IgD-negative memory B cell (primary cell): ENCODE measurements around the gene FOXP4. TPM values are rescaled to one million over a fixed set of nuclear protein-coding genes. Genes with fewer than 3 reads are reported as not detected.
A peak's percentile ranks its signal among the peaks of the same experiment; 100 is the strongest.

Experiments used
- H3K27ac Mint-ChIP-seq, 3 donors: one replicate each; pipeline ENCODE4 v1.8.0; 2020 to 2022; ENCODE audit warnings: mild to moderate bottlenecking in 3 of 3, mixed read lengths in 3 of 3, moderate library complexity in 1 of 3
- H3K27me3 Mint-ChIP-seq: one replicate; pipeline ENCODE4 v1.8.0; 2021; ENCODE audit warnings: mixed read lengths
- H3K36me3 Mint-ChIP-seq: one replicate; pipeline ENCODE4 v1.8.0; 2020; ENCODE audit warnings: mild to moderate bottlenecking, mixed read lengths
- H3K4me1 Mint-ChIP-seq, 3 donors: one replicate each; pipeline ENCODE4 v1.8.0; 2020 to 2022; ENCODE audit warnings: mixed read lengths in 3 of 3, mild to moderate bottlenecking in 1 of 3
- H3K4me3 Mint-ChIP-seq, 4 donors: one replicate each; pipeline ENCODE4 v1.8.0; 2020 to 2022; ENCODE audit warnings: mild to moderate bottlenecking in 4 of 4, mixed read lengths in 4 of 4, moderate library complexity in 3 of 4
- H3K9me3 Mint-ChIP-seq, 3 donors: one replicate each; pipeline ENCODE4 v1.8.0; 2020 to 2021; ENCODE audit warnings: mixed read lengths in 3 of 3, mild to moderate bottlenecking in 1 of 3
- polyA plus RNA-seq: library from polyadenylated mRNA; unstranded; fragments of 300-500 nt; fragmentation: Illumina TruSeq; gene quantifications from one replicate; pipeline ENCODE4 v1.2.3, GENCODE V29; 2021

The FOXP4 gene
- polyA plus RNA-seq, 1 donor from 2014 or later = 2.6 TPM

DNA sequence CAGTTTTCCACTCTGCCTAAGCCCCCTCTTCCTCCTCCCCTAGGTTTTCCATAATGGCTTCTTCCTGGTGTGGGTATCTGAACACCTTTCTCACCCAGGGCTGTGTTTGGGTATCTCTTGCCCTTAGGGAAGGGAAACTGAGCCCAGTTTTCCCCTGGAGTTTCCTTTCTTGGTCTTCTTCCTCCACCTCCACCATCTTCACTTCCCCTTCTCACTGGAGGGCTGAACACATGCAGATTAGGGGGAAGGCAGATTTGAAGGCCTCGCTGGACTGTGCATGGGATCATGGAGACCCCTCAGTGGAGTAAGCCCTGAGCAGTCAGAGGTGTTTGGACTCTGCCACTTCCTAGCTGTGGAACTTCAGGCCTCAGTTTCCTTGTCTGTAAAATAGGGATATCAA lies 27.8 kb downstream of the FOXP4 start:
- peaks cover 2% of the 10 kb centered on the region for H3K36me3 Mint-ChIP-seq
- no peaks in the 10 kb centered on the region for H3K27me3 Mint-ChIP-seq
- no peaks in the 10 kb centered on the region for H3K9me3 Mint-ChIP-seq
- H3K27ac Mint-ChIP-seq = no peak overlapping the region
- no peak overlapping the region for H3K4me3 Mint-ChIP-seq
- peaks cover 10 to 12% (median 11%) of the 10 kb centered on the region in 3 donors for H3K4me1 Mint-ChIP-seq

DNA sequence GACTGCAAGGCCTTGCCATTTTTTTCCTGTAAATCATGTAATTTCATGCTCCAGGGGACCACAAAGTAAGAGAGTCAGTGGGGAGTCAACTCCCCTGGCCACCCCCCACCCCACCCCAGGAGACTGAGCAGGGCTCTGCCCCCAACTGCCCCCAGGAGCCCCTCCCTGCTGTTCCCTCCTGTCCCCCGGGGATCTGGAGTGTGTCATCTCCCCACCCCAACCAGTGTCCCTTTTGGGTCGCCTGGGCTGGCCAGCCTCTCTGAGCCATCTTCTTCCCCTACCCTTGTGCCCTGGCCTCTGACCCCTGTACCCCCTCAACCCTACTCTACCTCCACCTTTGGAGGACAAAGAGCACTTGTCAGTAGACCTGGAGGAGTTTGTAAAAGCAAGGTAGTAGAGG lies 29.4 kb downstream of the FOXP4 start:
- Mint-ChIP-seq H3K4me3 (no peak overlapping the region), H3K9me3 (no peaks in the 10 kb centered on the region), H3K27ac (no peak overlapping the region), H3K36me3 (peaks cover 2% of the 10 kb centered on the region), H3K4me1 (peaks cover 10 to 12% (median 10%) of the 10 kb centered on the region in 3 donors), H3K27me3 (no peaks in the 10 kb centered on the region)

DNA sequence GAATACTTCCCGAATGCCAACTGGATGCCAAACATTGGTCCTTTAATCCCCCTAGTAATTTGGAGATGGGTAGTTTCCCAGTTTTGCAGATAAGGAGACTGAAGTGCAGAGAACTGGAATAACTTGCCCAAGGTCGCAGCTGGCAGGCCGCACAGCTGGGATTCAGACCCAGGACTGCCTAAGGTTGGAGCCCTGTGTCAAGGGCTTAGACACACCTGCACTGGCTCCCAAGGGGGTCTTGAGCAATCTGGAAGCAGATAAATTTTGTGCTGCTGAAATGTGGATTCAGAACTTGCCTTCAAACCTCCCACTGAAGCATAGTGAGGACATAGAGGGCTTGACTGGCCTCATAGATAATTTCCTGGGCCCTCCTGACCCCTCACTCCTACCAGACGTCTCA lies 30.5 kb downstream of the FOXP4 start:
- Mint-ChIP-seq H3K9me3 (no peaks in the 10 kb centered on the region), H3K27ac (peak overlapping the region in 1 of 3 donors; percentile 50), H3K27me3 (no peaks in the 10 kb centered on the region), H3K36me3 (peaks cover 2% of the 10 kb centered on the region), H3K4me1 (peaks cover 9 to 12% (median 10%) of the 10 kb centered on the region in 3 donors), H3K4me3 (no peak overlapping the region)

DNA sequence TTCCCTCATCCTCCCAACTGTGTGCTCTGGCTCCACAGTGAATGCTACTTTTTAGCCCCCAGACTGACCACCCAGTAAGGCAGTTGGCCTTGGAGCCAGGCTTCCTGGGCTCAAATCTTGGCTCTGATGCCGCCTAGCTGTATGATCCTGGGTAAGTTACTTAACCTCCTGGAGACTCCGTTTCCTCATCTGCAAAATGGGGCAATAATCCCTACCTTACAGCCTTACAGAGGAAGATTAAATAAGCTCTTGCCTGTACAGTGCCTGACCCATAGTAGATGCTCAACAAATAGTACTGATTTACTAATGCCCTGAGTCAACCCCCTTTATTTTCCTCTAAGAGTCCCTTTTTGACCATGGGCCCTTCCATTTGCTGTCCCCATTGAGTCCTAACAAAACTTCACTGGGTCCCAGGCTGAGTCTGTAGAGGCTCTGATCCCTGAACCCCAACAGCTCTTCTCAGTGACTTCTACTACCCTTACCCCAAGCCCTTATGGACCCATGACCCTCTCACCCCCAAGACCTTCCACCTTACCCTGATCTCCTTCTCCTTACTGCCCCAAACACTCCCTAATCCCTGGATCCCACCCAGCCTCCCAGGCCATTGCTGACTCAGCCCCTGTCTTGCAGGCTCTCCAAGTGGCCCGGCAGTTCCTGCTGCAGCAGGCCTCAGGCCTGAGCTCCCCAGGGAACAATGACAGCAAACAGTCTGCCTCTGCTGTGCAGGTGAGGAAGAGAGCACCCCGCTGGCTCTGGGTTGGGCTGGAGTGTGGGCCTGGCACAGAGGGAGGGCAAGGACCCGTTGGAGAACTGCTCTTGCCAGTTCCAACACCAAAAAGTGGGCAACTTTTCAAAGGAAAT lies 31.4 kb downstream of the FOXP4 start:
- Mint-ChIP-seq H3K4me3 (no peak overlapping the region), H3K27ac (no peak overlapping the region), H3K4me1 (peaks cover 5 to 10% (median 10%) of the 10 kb centered on the region in 3 donors), H3K9me3 (no peaks in the 10 kb centered on the region), H3K36me3 (peaks cover 2% of the 10 kb centered on the region), H3K27me3 (no peaks in the 10 kb centered on the region)

DNA sequence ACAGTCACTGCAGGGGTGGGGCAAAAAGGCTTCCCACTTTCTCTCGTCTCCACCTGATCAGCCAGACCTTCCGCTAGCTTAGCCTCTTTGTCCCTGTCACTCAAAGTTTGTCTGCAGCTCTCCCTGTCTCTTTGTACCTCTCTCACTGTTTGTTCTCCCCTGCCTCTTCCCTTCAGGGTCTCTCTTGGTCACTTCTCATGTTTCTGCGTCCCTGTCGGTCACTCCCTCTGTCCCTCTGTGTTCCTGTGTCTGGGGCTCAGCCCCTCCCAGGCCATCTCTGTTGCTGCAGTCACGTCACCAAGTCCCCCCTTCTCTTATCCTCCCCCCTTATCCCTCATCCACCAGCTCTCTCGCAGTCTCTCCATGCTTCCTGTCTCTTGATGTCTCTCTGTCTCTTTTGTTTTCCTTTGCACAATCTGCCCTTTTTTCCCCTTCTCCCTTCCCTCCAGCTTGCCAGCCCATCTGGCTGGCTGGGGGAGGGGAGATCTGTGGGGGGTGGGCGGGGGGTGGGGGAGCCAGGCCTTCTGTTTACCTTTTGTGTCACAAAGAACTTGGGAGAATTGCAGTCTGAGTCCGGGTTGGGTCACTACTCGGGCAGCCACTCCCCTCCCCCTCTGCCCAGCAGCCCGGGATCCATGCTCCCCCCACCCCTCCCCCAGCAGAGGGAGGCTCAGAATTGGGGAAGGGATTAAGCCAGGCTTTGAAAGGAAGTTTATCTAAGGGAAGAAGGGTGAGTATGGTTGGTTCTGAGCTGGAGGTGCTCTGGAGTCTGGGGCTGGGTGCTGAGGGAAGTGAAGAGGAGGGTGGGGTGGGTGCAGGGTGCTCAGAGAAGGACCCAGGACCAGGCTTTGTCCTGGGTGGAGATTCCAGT lies 32.3 kb downstream of the FOXP4 start:
- Mint-ChIP-seq H3K36me3 (no peaks in the 10 kb centered on the region), H3K4me1 (peaks cover 2 to 10% (median 2%) of the 10 kb centered on the region in 3 donors), H3K4me3 (no peak overlapping the region), H3K27ac (no peak overlapping the region), H3K27me3 (no peaks in the 10 kb centered on the region), H3K9me3 (no peaks in the 10 kb centered on the region)

DNA sequence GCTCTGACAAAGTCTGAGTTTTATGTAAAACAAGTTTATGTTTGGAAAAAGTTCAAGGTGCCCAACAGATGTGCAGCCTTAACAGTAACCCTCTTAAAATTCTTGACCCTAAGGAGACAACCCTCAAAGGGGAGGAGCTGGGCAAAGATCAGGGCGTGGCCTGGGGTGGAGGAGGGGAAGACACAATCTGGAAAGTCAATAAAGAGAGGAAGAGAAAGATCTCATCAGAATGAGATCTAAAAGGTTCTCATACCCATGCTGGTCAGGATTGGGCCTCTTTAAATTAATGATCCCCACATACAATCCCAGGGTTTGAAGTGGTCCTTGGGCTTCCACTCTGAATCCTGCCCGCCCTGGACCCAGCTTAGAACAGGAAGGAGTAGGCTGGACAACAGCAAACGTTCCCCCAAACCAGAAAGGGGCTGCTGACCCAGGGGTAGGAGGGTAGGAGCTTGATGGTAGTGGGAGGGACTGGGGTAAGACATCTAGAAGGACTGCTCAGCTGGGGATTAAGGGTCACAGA lies 33.0 kb downstream of the FOXP4 start:
- no peaks in the 10 kb centered on the region for H3K36me3 Mint-ChIP-seq
- peak overlapping the region in 1 of 3 donors; percentile 82 for H3K27ac Mint-ChIP-seq
- no peaks in the 10 kb centered on the region for H3K27me3 Mint-ChIP-seq
- H3K9me3 Mint-ChIP-seq = no peaks in the 10 kb centered on the region
- no peak overlapping the region for H3K4me3 Mint-ChIP-seq
- peaks cover 0 to 7% (median 2%) of the 10 kb centered on the region in 3 donors for H3K4me1 Mint-ChIP-seq

DNA sequence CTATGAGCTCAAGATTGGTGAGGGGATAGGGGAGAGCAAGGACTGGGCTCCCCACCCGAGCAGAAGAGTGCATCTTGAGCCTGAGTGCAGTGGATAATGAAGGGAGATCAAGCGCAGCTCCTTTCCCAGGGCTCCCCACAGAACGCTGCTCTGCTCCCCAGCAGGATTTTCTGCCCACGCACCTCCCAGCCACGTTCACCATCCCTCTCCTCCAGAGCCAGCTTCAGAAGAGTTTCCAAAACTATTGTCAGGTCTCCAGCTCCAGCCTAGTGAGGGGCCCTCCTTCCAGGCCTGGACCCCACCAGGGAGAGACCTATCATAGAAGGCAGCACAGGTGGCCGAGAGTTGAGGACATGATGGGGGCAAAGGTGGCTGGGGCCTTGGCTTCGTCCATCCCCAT lies 34.5 kb downstream of the FOXP4 start:
- Mint-ChIP-seq H3K4me1 (peaks cover 0 to 7% (median 3%) of the 10 kb centered on the region in 3 donors), H3K9me3 (no peaks in the 10 kb centered on the region), H3K27me3 (no peaks in the 10 kb centered on the region), H3K4me3 (no peak overlapping the region), H3K36me3 (no peaks in the 10 kb centered on the region), H3K27ac (peak overlapping the region in 1 of 3 donors; percentile 23)

DNA sequence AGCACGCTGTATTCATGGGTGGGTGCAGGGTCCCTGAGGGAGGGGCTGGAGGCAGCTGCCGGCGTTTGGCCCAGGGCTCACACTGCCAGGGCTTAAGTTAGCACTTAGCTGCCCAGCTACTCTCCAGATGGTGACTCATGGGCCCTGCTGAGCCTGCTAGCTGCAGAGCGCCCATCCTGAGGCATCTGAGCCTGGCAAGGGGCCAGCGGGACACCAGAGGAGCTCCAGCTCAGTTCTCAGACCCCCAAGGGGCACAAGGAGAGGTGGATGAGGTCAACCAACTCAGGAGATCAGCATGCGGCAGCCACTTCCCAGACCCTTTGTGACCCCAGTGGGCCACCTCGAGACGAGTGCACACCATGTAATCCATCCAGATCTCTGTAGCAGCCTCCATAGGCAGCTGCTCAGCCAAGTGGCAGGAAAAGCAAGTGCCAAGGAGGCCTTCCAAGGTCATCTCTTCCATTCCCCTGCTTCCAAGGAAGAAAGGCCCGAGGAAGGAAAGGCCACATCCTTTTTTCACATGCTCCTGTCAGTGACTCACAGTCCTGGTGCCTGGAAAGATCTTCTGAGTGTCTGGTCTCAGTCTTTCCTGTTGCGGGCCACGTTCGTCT lies 35.3 kb downstream of the FOXP4 start:
- Mint-ChIP-seq H3K27ac (no peak overlapping the region), H3K9me3 (no peaks in the 10 kb centered on the region), H3K27me3 (no peaks in the 10 kb centered on the region), H3K4me1 (peaks cover 0 to 7% (median 3%) of the 10 kb centered on the region in 3 donors), H3K36me3 (no peaks in the 10 kb centered on the region), H3K4me3 (no peak overlapping the region)

DNA sequence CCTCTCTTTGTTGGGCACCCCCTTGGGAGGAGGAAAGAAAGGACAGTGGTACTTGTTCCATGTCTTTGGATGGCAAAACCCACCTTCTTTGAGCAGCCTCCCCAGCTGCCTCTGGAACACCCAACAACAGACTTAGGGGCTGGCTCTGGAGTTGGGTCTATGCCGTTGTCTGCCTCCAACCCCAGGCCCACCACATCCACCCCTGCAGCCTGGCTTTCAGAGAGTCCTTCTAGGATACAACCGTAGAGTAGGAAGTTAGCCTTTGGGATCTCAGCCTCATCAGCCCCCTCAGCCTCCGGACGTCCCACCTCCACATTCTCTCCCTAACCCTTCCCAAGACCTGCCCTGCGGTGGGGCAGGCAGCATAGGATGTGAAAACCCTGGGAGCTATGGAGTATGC lies 36.4 kb downstream of the FOXP4 start:
- H3K36me3 Mint-ChIP-seq = no peaks in the 10 kb centered on the region
- no peak overlapping the region for H3K27ac Mint-ChIP-seq
- peaks cover 0 to 5% (median 3%) of the 10 kb centered on the region in 3 donors for H3K4me1 Mint-ChIP-seq
- no peaks in the 10 kb centered on the region for H3K9me3 Mint-ChIP-seq
- H3K4me3 Mint-ChIP-seq = no peak overlapping the region
- H3K27me3 Mint-ChIP-seq = no peaks in the 10 kb centered on the region

DNA sequence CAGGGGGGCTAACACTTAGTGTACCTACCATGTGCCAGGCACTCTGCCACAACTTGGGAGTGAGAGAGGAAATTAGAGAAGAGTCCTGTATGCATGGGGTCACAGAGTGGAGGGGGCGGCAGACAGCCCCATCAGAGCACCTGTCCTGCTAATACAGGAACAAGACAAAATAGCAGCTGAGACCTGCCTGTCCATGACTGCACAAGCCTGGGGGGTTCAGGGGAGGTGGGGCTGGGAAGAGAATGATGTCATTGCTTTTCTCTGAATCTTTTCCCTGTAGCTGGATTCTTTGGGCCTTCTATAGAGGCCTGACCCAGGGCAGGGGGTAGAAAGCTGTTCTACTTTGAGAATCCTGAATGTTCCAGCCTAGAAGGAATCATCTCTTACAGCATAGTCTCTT lies 37.4 kb downstream of the FOXP4 start:
- Mint-ChIP-seq H3K4me1 (peaks cover 0 to 2% (median 1%) of the 10 kb centered on the region in 3 donors), H3K27ac (no peak overlapping the region), H3K36me3 (no peaks in the 10 kb centered on the region), H3K27me3 (no peaks in the 10 kb centered on the region), H3K9me3 (no peaks in the 10 kb centered on the region), H3K4me3 (no peak overlapping the region)

DNA sequence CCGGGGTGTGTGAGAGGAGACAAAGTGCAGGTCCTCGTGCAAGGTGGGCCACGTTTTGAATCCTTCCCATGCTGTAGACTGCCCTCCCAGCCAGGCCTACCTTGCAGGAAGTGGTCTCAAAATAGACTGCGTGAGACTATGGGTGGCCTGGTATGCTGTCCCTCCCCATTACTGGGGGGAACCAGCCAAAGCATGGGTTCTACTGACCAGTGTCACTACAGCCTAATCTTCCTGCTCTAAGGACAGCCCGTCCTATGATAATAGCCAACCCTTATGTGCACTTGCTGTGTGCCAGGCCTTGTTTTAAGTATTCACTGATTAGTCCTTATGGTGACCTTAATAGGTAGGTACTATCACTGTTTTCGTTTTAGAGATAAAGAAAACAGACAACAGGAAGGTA lies 38.0 kb downstream of the FOXP4 start:
- Mint-ChIP-seq H3K27me3 (no peaks in the 10 kb centered on the region), H3K36me3 (no peaks in the 10 kb centered on the region), H3K27ac (no peak overlapping the region), H3K9me3 (no peaks in the 10 kb centered on the region), H3K4me3 (no peak overlapping the region), H3K4me1 (peaks cover 0 to 1% (median 0%) of the 10 kb centered on the region in 3 donors)

DNA sequence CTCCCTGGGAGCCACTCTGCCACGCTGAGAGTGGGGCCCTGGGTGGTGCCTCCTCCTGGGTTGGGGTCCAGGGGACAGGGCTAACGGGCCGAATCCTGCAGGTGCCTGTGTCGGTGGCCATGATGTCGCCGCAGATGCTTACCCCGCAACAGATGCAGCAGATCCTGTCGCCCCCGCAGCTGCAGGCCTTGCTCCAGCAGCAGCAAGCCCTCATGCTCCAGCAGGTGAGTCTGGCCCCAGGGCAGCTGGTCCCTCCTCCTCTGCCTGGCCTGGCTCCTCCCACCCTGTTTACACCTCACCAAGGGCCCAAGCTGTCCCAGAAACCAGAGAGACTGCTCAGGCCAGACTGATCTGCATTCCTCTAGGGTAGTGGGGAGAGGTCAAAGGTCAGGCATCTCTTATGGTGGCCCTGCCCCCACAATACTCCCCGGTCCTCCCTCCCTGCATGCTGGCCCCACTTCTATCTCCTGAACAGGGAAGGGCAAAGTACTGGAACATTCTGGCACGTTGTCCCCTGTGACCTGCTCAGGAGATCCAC lies 38.6 kb downstream of the FOXP4 start:
- no peak overlapping the region for H3K27ac Mint-ChIP-seq
- no peaks in the 10 kb centered on the region for H3K36me3 Mint-ChIP-seq
- H3K4me3 Mint-ChIP-seq = no peak overlapping the region

DNA sequence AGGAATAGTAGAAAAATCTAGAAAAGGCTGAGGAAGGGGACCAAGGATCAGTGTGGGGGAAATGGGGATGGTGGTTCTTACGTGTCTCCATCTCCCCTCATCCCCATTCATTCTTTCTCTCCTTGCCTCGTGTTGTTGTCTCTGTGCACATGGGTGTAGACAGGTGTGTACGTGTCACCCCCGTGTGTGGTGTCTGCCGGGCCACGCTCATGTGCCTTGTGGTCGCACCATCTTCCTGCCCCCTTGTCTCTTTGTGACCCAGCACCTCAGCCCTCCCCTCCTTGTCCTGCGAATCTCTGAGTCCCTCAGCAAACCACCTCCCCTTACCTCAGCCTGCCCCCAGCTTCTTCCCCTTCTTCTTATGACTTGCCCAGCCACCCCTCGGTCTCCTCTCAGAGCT lies 39.4 kb downstream of the FOXP4 start:
- H3K9me3 Mint-ChIP-seq = no peaks in the 10 kb centered on the region
- H3K4me1 Mint-ChIP-seq = peaks cover 0 to 1% (median 0%) of the 10 kb centered on the region in 3 donors
- H3K4me3 Mint-ChIP-seq = no peak overlapping the region
- H3K27me3 Mint-ChIP-seq = no peaks in the 10 kb centered on the region
- H3K36me3 Mint-ChIP-seq = no peaks in the 10 kb centered on the region
- H3K27ac Mint-ChIP-seq = peak overlapping the region in 1 of 3 donors; percentile 36

More for the DNA sequence above, 38.6 kb downstream of the FOXP4 start:
- Mint-ChIP-seq H3K27me3 (no peaks in the 10 kb centered on the region), H3K9me3 (no peaks in the 10 kb centered on the region), H3K4me1 (peaks cover 0 to 1% (median 0%) of the 10 kb centered on the region in 3 donors)

DNA sequence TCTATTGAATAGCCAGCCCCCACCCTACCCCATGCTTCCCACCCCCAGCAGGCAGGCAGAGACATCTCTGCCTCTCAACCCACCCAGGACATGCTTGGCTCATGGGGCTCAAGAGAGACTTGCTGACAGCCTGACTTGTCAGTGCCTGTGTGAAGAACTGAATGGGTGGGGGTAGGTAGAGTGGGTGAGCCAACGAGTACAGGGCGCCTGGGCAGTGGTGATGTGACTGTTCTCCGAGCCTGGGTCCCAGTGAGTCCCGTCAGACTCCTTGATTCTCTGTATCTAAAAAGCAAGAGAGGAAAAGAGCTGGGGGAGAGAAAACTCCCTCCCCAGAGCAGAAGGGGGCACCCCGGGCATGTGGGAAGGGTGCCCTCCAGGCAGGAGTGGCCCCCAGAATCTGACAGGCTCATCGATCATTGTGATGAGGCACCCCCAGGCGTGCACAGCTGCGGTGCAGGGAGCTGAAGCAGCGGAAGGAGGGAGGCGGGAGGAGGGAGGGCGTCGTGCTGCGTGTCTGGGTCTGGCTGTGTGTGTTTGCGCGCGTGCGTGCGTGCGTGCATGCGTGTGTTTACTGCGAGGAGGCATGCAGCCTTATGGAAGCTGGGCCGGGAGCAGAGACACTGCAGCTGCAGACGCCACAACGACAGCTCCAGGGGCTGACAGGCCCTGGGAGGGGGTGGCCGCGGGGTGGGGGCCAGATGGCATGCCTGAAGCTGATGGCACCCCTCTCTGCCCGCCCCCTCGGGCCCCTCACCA lies 40.2 kb downstream of the FOXP4 start:
- H3K4me1 Mint-ChIP-seq = peaks cover 0 to 2% (median 0%) of the 10 kb centered on the region in 3 donors
- H3K27ac Mint-ChIP-seq = no peak overlapping the region
- no peaks in the 10 kb centered on the region for H3K27me3 Mint-ChIP-seq
- no peaks in the 10 kb centered on the region for H3K36me3 Mint-ChIP-seq
- peak overlapping the region in 1 of 4 donors; percentile 77 for H3K4me3 Mint-ChIP-seq
- no peaks in the 10 kb centered on the region for H3K9me3 Mint-ChIP-seq
